ENCODE data around the gene TRDMT1. TPM values are rescaled to one million over a fixed set of nuclear protein-coding genes. Genes with fewer than 3 reads are reported as not detected.

TRDMT1 gene
- total RNA-seq, 4 donors from 2014 or later: 29.4 to 39.7 (median 31.7) TPM

GRCh38 chr10:17196045-17196444 lies 5.4 kb downstream of the TRDMT1 start:
- Histone ChIP-seq H3K27ac (peak overlapping the region; percentile 62 to 74 (median 67)), H3K4me1 (peaks cover 21 to 28% of the 10 kb centered on the region in 2 donors), H3K4me3 (replicated peaks in 1 of 3) (no peak overlapping the region), H3K9me3 (no peaks in the 10 kb centered on the region), H3K36me3 (no peaks in the 10 kb centered on the region), H3K27me3 (no peaks in the 10 kb centered on the region)
- no peak for DNase-seq
- TF ChIP-seq CTCF (IDR thresholded peaks at IDR 0.05) (no peak), POLR2A (IDR thresholded peaks at IDR 0.05) (no peak)
- intact Hi-C loops (cut with DNase I): no loop called here
- WGBS, 2 donors: 35 to 37% methylated on average over 2 of the region's 2 CpGs

- Histone ChIP-seq H3K9me3 (no peaks in the 10 kb centered on the region), H3K27me3 (no peaks in the 10 kb centered on the region), H3K27ac (peak overlapping the region; percentile 32 to 62 (median 47)), H3K4me3 (replicated peaks in 1 of 3) (no peak overlapping the region), H3K4me1 (peaks cover 21 to 30% of the 10 kb centered on the region in 2 donors), H3K36me3 (no peaks in the 10 kb centered on the region)
- no peak for DNase-seq
- 77 to 78% methylated on average over 5 of the region's 5 CpGs for WGBS, 2 donors
- no peak for TF ChIP-seq CTCF (IDR thresholded peaks at IDR 0.05)
- TF ChIP-seq POLR2A (IDR thresholded peaks at IDR 0.05): no peak
- intact Hi-C loops (cut with DNase I): no loop called here
Observed at GRCh38 chr10:17195083-17195482, 6.4 kb downstream of the TRDMT1 start.

GRCh38 chr10:17190602-17191001 lies 10.9 kb downstream of the TRDMT1 start:
- no peak for DNase-seq
- H3K36me3 ChIP-seq: no peaks in the 10 kb centered on the region
- WGBS, 2 donors: 91% methylated on average over 2 of the region's 2 CpGs
- peaks cover 10 to 14% of the 10 kb centered on the region in 2 donors for H3K4me1 ChIP-seq
- intact Hi-C loops (cut with DNase I): no loop called here
- no peak overlapping the region for H3K4me3 ChIP-seq (replicated peaks in 1 of 3)
- no peaks in the 10 kb centered on the region for H3K27me3 ChIP-seq
- H3K27ac ChIP-seq: peak overlapping the region; percentile 6 to 37 (median 33)
- no peaks in the 10 kb centered on the region for H3K9me3 ChIP-seq
- no peak for TF ChIP-seq CTCF (IDR thresholded peaks at IDR 0.05)
- no peak for TF ChIP-seq POLR2A (IDR thresholded peaks at IDR 0.05)

- H3K4me1 ChIP-seq: peaks cover 12 to 18% of the 10 kb centered on the region in 2 donors
- WGBS, 2 donors: 95 to 97% methylated on average over 3 of the region's 3 CpGs
- no peaks in the 10 kb centered on the region for H3K27me3 ChIP-seq
- no peaks in the 10 kb centered on the region for H3K36me3 ChIP-seq
- TF ChIP-seq POLR2A (IDR thresholded peaks at IDR 0.05) (no peak), CTCF (IDR thresholded peaks at IDR 0.05) (no peak)
- intact Hi-C loops (cut with DNase I): no loop called here
- H3K27ac ChIP-seq: peak overlapping the region in 2 of 3 donors; percentile 55 to 72
- DNase-seq: no peak
- no peak overlapping the region for H3K4me3 ChIP-seq (replicated peaks in 1 of 3)
- H3K9me3 ChIP-seq: no peaks in the 10 kb centered on the region
Observed at GRCh38 chr10:17188644-17189172, 12.8 kb downstream of the TRDMT1 start.

- intact Hi-C loops (cut with DNase I): no loop called here
- Histone ChIP-seq H3K9me3 (no peaks in the 10 kb centered on the region), H3K4me3 (replicated peaks in 1 of 3) (no peak overlapping the region), H3K4me1 (peaks cover 29 to 40% of the 10 kb centered on the region in 2 donors), H3K27me3 (no peaks in the 10 kb centered on the region), H3K27ac (no peak overlapping the region), H3K36me3 (no peaks in the 10 kb centered on the region)
- 96 to 99% methylated on average over 3 of the region's 3 CpGs for WGBS, 2 donors
- DNase-seq: no peak
- TF ChIP-seq CTCF (IDR thresholded peaks at IDR 0.05) (no peak), POLR2A (IDR thresholded peaks at IDR 0.05) (no peak)
Observed at GRCh38 chr10:17185873-17186272, 15.6 kb downstream of the TRDMT1 start.

Measured in thyroid gland (tissue), 4 donors.